Epithelial cell of umbilical artery (primary cell): ENCODE measurements around the gene RLF. TPM values are rescaled to one million over a fixed set of nuclear protein-coding genes. Genes with fewer than 3 reads are reported as not detected.

ENCODE experiments used
- total RNA-seq: library from RNA; depleted of rRNA; stranded (reverse); fragments of >200 nt; gene quantifications from 2 replicates; pipeline ENCODE4 v1.2.3, GENCODE V29; 2014

Gene RLF, protein sequence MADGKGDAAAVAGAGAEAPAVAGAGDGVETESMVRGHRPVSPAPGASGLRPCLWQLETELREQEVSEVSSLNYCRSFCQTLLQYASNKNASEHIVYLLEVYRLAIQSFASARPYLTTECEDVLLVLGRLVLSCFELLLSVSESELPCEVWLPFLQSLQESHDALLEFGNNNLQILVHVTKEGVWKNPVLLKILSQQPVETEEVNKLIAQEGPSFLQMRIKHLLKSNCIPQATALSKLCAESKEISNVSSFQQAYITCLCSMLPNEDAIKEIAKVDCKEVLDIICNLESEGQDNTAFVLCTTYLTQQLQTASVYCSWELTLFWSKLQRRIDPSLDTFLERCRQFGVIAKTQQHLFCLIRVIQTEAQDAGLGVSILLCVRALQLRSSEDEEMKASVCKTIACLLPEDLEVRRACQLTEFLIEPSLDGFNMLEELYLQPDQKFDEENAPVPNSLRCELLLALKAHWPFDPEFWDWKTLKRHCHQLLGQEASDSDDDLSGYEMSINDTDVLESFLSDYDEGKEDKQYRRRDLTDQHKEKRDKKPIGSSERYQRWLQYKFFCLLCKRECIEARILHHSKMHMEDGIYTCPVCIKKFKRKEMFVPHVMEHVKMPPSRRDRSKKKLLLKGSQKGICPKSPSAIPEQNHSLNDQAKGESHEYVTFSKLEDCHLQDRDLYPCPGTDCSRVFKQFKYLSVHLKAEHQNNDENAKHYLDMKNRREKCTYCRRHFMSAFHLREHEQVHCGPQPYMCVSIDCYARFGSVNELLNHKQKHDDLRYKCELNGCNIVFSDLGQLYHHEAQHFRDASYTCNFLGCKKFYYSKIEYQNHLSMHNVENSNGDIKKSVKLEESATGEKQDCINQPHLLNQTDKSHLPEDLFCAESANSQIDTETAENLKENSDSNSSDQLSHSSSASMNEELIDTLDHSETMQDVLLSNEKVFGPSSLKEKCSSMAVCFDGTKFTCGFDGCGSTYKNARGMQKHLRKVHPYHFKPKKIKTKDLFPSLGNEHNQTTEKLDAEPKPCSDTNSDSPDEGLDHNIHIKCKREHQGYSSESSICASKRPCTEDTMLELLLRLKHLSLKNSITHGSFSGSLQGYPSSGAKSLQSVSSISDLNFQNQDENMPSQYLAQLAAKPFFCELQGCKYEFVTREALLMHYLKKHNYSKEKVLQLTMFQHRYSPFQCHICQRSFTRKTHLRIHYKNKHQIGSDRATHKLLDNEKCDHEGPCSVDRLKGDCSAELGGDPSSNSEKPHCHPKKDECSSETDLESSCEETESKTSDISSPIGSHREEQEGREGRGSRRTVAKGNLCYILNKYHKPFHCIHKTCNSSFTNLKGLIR (N-terminal part only)
- 23.3 and 23.7 TPM in 2 replicates for total RNA-seq

DNA sequence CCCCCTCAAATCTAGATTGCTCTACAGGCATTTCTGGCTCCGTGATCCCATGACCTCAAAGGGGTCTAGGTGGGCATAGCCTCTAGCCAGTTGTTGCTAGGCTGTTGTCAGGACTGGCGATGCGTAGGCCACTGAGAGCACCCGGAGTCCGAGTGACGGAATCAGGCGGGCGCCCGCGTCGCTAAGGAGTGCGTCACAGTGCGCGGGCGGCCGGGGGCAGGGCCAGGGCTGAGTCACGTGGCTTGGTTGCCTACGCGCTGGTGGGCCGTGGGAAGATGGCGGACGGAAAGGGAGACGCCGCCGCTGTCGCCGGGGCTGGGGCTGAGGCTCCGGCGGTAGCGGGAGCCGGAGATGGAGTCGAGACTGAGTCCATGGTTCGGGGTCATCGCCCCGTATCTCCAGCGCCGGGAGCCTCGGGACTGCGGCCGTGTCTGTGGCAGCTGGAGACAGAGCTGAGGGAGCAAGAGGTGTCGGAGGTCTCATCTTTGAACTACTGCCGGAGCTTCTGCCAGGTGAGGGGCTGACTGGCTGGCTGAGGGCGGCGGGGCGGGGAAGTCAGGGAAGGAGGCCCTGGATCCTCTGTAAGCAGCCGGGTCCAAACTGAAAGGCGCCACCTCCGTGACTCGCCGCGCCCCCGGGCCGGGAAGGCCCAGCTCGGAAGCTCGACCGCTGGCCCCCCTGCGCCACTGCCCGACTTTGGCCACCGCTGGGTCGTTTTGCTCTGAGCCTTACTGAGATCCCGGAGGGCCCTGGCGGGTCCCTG lies at the start of gene RLF:
Gene RLF (plus strand): TSS at position 263 of the 763 bp plus-strand sequence. CDS start 13 bp downstream, at position 276.

DNA sequence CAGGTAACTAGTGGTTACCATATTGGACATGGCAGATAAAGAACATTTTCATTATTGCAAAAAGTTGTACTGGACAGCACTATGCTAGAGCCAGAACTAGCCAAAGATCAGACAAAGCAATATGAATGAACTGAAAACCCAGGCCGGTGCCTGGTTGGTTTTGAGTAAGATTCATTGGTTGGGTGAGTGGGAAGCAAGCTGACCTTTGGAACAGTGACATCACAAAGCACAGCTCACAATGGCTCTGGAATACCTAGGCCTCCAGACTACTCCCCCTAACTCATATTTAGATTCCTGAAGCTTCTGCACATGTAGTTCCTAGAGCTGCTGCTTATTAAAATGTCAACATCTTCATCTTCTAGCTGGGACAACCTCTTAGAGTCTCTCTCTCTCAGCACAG lies 86.5 kb downstream of the RLF start, which contains the start of gene TMCO2:
Gene TMCO2 (plus strand): TSS at position 283 of the 400 bp plus-strand sequence. CDS start 57 bp downstream, at position 340.

DNA sequence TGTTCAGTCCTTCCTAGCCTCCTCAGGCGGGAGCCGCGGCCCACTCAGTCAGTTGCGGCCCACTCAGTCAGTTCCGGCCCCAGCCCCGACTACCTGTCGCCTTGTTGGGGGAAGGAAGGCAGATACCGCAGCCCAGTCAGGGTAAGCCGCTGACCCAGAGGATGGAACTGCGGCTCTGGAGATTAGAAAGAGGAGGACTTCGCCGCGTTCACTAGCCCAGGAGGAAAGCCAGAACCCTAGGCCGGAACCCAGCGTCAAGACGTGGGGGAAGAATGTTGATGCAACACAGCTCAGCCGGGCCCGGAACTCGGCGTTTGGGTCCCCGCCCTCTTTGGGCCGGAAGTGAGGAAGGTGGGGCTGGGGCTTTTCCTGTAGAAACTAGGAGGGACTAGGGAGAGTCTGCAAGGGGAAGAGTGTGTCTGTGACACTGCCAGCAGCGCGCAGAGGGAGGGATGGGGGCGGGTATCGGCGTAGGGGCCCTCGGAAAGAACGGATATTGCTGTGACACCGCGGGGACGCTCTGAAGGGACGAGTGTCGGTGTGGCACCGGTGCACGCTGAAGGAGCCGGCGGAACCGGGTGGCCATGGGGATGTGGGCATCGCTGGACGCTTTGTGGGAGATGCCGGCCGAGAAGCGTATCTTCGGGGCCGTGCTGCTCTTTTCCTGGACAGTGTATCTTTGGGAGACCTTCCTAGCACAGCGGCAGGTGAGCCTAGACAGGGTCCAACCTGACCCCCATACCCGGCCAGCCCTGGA lies 96.7 kb downstream of the RLF start, which contains the start of gene ZMPSTE24:
Gene ZMPSTE24 (plus strand): TSS at position 549 of the 757 bp plus-strand sequence. CDS start 36 bp downstream, at position 585.

Other genes with a start within 250 kb of the RLF start
- 3.8 and 4.2 TPM in 2 replicates for gene MFSD2A, start 206.2 kb upstream of the RLF start, total RNA-seq
- 377 and 431 TPM in 2 replicates for gene CAP1, start 120.7 kb upstream of the RLF start, total RNA-seq
- 62.7 and 91.2 TPM in 2 replicates for gene PPT1, start 64.1 kb upstream of the RLF start, total RNA-seq
- gene TMCO2, start 86.5 kb downstream of the RLF start, total RNA-seq, result not detected in 2 replicates
- 74.1 and 85.6 TPM in 2 replicates for gene ZMPSTE24, start 96.8 kb downstream of the RLF start, total RNA-seq
- under 0.01 and 0.61 TPM in 2 replicates for gene COL9A2, start 155.9 kb downstream of the RLF start, total RNA-seq
- gene SMAP2, start 212.3 kb downstream of the RLF start, total RNA-seq, result 5.2 and 7.1 TPM in 2 replicates